ENCODE data around the gene PPFIA1.

- TF ChIP-seq POLR2AphosphoS5 (IDR thresholded peaks at IDR 0.05; ENCODE audit: borderline replicate concordance, low read depth, low read length) (no peak), EZH2 (IDR thresholded peaks at IDR 0.05) (no peak)
Measured at GRCh38 chr11:70262951-70263350, 7.5 kb upstream of the PPFIA1 start.

Measured in SK-N-MC (cell line).